ENCODE results near the gene LBX1. TPM values are rescaled to one million over a fixed set of nuclear protein-coding genes. Genes with fewer than 3 reads are reported as not detected.

Gene LBX1
- total RNA-seq, 2 donors from 2014 or later: not detected

DNA sequence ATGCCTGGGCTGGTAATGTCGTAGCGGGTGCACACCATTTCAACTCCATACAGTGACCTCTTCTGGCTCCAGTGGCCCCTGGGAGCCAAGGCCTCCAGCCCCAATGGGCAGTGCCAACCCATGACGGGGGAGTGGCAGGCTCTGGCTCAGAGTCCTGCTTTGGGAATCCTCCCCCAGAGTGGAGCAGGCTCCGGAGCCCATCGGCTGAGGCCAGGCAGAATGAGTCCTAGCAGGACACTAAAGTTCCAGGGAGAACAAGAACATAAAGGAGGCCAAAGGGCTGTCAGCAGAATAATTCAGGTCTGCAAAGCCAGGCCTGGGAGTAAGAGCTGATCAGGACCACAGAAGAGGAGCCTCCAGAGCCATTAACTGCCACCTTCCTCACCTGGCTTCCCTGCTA, 33.3 kb downstream of the LBX1 start:
- WGBS: 89% methylated on average over 5 of the region's 5 CpGs
- no peaks in the 10 kb centered on the region for H3K4me1 ChIP-seq (replicated peaks)
- no peak for TF ChIP-seq CTCF (IDR thresholded peaks at IDR 0.05)
- no peak for TF ChIP-seq POLR2A (IDR thresholded peaks at IDR 0.05)
- no peak for TF ChIP-seq POLR2AphosphoS5 (IDR thresholded peaks at IDR 0.05)
- H3K36me3 ChIP-seq: no peaks in the 10 kb centered on the region
- H3K9me3 ChIP-seq: no peaks in the 10 kb centered on the region
- no peak overlapping the region for H3K27ac ChIP-seq
- intact Hi-C loops (cut with DNase I): no loop called here
- H3K4me3 ChIP-seq: no peak overlapping the region
- H3K27me3 ChIP-seq (replicated peaks; ENCODE audit: insufficient read depth): no peaks in the 10 kb centered on the region
- DNase-seq (ENCODE audit: low spot score): no peak

GRCh38 chr10:101189461-101190401, 39.5 kb downstream of the LBX1 start:
- TF ChIP-seq POLR2AphosphoS5 (IDR thresholded peaks at IDR 0.05) (no peak), CTCF (IDR thresholded peaks at IDR 0.05) (no peak), POLR2A (IDR thresholded peaks at IDR 0.05) (no peak)
- H3K4me1 ChIP-seq (replicated peaks): no peaks in the 10 kb centered on the region
- H3K27ac ChIP-seq: no peak overlapping the region
- WGBS: 32% methylated on average over 12 of the region's 12 CpGs
- intact Hi-C loops (cut with DNase I): no loop called here
- no peak for DNase-seq (ENCODE audit: low spot score)
- no peaks in the 10 kb centered on the region for H3K9me3 ChIP-seq
- H3K36me3 ChIP-seq: no peaks in the 10 kb centered on the region
- no peaks in the 10 kb centered on the region for H3K27me3 ChIP-seq (replicated peaks; ENCODE audit: insufficient read depth)
- H3K4me3 ChIP-seq: no peak overlapping the region

DNA sequence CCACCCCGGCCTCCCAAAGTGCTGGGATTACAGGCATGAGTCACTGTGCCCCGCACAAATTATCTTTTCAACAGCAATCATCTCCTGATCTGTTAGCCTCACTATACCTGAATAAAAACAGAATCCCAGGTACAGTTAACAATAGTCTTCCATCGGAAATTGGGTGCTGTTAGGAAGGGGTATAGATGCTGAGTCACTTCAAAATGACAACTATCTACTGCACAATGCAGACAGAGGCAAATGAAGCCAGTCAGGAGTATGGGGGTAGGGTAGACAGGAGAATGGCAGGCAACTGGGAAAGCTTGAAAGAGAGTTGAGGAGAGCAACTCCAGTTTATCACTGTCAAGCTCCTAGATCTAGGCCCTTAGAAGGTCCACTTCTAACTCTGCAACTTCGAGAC, 40.3 kb downstream of the LBX1 start:
- 91% methylated on average over 4 of the region's 4 CpGs for WGBS
- Histone ChIP-seq H3K9me3 (no peaks in the 10 kb centered on the region), H3K27me3 (replicated peaks; ENCODE audit: insufficient read depth) (no peaks in the 10 kb centered on the region), H3K36me3 (no peaks in the 10 kb centered on the region), H3K4me1 (replicated peaks) (no peaks in the 10 kb centered on the region), H3K4me3 (no peak overlapping the region), H3K27ac (no peak overlapping the region)
- no peak for TF ChIP-seq POLR2A (IDR thresholded peaks at IDR 0.05)
- TF ChIP-seq CTCF (IDR thresholded peaks at IDR 0.05): no peak
- TF ChIP-seq POLR2AphosphoS5 (IDR thresholded peaks at IDR 0.05): no peak
- no peak for DNase-seq (ENCODE audit: low spot score)
- intact Hi-C loops (cut with DNase I): no loop called here

GRCh38 chr10:101183458-101184183, 45.6 kb downstream of the LBX1 start:
- H3K27ac ChIP-seq: no peak overlapping the region
- no peak overlapping the region for H3K4me3 ChIP-seq
- peaks cover 4% of the 10 kb centered on the region for H3K27me3 ChIP-seq (replicated peaks; ENCODE audit: insufficient read depth)
- H3K36me3 ChIP-seq: no peaks in the 10 kb centered on the region
- H3K9me3 ChIP-seq: no peaks in the 10 kb centered on the region
- 78% methylated on average over 6 of the region's 6 CpGs for WGBS
- TF ChIP-seq POLR2AphosphoS5 (IDR thresholded peaks at IDR 0.05): no peak
- TF ChIP-seq POLR2A (IDR thresholded peaks at IDR 0.05): no peak
- no peak for TF ChIP-seq CTCF (IDR thresholded peaks at IDR 0.05)
- DNase-seq (ENCODE audit: low spot score): no peak
- intact Hi-C loops (cut with DNase I): no loop called here
- H3K4me1 ChIP-seq (replicated peaks): no peaks in the 10 kb centered on the region

All from prostate gland (tissue), 2 donors.